ENCODE data around the gene MRPL21.

Gene MRPL21

DNA sequence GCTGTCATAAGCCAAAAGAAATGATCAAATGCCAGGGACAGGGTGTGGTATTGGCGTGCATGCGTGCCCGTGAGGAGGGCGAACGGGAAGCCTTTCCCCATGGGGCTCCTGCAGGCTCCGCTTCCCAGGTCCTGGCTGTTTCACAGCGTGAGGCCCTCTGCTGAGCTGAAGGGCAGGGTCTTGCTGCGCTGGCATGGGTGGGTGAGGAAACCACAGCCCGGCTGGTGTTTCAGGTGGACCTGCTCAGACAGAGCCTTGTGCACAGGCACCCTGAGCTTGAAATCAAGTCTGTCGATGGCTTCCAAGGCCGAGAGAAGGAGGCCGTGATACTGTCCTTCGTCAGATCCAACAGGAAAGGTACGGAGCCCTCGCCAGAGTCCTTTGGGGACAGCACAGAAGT is 31.4 kb upstream of the MRPL21 start:
- no peak for DNase-seq (ENCODE audit: low read depth)

DNA sequence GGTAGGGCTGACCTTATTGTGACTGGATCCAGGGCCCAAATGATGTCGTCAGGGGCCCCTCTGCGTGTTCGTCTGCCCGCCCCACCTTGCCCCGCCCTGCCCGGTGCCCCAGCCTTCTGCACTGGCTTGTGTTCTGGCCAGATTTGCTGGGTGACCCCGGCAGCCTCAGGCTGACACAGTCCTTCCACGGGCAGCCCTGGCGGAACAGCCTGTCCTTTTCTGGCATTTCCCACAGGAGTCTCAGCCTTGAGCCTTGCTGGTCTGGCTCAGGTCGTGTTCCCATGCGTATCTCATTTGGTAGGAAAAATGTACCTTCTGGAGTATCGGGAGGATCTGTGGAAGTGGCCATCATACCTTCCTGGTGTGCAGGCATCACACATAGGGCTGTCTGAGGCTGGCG is 31.0 kb upstream of the MRPL21 start:
- no peak for DNase-seq (ENCODE audit: low read depth)

DNA sequence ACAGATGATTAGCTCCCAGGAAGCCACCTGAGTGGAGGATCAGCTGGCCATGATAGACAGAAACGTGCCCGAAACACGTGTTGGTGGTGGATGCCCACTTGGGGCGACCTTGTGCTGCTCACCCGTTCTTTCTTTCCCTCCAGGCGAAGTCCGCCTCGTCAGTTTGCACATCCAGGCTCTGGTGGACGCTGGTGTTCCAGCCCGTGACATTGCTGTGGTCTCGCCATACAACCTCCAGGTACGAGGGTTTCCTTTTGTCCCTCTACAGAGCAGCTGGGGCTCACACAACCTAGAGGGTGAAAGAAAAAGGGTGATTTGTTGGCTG is 30.7 kb upstream of the MRPL21 start:
- DNase-seq (ENCODE audit: low read depth): no peak

DNA sequence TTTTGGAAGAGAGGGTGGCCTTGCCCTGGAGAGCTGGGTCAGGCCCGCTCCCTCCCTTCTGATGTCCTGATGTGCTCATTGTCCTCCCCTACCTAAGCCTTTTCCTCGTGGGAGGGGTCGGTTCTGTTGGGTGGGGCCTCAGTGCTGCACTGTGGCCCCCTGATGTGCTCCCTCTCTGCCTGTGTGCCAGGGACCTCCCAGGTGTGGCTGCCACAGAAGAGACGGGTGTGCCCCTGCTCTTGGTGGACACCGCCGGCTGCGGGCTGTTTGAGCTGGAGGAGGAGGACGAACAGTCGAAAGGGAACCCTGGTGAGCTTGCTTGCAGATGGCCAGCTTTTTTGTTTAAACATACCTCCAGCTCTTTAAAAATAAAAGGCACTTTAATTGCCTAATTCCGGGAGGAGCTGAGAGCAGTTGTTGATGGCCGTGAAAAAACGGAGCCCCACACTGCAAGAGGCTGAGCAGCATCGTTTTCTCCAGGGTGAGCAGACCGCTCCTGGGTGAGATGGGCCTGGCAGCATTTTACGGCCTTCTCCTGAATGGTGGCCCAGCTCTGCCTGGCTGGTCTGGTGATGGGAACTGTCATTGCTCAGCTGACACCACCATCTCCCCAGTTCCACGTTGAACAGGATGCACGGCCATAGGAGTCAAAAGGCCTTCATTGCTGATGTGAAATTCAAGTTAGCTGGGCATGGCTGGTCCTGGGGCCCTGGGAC is 30.1 kb upstream of the MRPL21 start:
- no peak for DNase-seq (ENCODE audit: low read depth)

DNA sequence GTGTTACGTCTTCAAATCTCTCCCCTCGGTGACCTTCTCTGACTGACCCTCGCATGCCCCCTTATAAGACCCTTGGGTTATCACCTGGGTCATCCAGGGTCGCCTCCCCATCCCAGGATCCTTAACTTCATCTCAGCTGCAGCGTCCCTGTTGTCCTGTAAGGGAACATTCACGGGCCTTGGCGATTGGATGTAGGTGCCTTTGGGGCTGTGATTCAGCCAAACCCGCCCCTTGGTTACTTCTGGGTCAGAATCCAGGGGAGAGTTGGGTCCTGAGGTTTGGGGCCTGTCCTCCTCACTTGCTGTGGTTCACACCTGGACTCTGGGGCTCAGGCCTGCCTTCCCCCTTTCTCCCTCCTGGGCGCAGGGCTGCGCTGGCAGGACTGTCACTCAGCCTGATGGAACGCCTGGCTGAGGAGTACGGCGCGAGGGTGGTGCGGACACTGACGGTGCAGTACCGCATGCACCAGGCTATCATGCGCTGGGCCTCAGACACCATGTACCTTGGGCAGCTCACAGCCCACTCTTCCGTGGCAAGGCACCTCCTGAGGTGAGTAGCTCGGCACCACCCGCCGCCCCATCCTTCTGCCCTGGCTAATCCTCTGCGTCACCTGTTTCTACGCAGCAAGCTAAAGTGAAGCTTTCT is 29.4 kb upstream of the MRPL21 start:
- DNase-seq (ENCODE audit: low read depth): no peak

DNA sequence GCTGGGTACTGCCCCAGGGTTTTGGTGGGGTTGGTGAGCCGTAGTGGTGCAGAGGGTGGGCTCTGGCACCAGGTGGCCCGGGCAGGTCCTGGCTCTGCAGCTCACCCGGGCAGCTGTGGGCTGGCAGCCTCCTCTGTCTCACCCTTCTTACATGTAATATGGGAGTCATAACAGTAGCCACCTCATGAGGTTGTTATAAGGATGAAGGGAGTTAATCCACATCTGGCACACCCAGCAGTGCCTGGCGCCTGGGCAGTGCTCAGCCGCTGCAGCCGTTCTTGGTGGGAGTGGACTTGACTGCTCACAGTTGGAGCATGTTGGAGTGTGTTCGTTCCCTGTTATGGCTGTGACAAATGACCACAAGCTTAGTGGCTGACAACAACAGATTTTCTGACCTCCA is 28.7 kb upstream of the MRPL21 start:
- no peak for DNase-seq (ENCODE audit: low read depth)

DNA sequence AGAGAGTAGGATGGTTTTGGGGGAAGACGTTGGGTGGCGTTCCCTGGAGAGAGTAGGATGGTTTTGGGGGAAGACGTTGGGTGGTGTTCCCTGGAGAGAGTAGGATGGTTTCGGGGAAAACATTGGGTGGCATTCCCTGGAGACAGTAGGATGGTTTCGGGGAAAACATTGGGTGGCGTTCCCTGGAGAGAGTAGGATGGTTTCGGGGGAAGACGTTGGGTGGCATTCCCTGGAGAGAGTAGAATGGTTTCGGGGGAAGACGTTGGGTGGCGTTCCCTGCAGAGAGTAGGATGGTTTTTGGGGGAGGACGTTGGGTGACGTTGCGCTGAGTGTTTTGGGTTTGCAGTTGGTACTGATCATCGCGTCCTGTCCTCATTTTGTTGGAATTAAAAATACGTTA is 28.3 kb upstream of the MRPL21 start:
- DNase-seq (ENCODE audit: low read depth): no peak

DNA sequence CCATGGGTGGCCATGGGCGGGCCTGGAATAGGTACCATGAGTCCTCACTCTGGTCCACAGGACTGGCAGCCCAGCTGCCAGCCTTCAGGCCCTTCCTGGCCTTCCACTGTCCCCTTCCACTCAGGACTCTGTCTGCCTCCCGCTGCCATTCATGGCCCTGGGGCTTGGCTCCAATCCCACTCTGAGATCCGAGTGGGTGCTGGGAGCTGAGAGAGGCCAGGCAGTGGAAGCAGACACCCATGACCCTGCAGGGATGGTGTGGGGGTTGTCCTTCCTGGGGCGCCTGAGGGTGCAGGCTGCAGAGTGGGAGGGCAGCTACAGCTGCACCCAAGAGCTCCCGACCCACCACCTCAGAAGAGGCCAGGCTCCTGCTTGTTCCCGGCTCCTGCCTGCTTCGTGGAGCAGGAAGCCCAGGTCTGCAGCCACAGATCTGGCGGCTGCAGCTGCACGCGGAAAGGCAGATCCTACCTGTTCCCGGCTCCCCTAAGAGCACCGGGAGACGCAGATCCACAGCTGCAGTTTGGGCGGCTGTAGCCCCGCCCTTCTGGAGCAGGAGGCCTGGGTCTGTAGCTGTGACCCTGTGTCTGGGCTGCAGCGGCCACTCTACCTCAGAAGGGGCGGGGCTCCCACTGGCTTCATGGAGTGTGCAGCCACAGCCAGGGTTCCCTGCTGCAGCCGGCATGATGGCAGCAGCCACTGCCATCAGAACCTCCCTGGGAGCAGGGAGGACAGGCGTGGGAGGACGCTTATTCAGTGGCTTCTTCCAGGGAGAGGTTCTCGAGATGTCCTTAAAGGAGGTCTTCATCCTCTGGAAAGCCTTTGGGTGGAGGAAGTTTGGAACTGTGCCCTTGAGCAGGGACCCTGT is 27.6 kb upstream of the MRPL21 start:
- no peak for DNase-seq (ENCODE audit: low read depth)

DNA sequence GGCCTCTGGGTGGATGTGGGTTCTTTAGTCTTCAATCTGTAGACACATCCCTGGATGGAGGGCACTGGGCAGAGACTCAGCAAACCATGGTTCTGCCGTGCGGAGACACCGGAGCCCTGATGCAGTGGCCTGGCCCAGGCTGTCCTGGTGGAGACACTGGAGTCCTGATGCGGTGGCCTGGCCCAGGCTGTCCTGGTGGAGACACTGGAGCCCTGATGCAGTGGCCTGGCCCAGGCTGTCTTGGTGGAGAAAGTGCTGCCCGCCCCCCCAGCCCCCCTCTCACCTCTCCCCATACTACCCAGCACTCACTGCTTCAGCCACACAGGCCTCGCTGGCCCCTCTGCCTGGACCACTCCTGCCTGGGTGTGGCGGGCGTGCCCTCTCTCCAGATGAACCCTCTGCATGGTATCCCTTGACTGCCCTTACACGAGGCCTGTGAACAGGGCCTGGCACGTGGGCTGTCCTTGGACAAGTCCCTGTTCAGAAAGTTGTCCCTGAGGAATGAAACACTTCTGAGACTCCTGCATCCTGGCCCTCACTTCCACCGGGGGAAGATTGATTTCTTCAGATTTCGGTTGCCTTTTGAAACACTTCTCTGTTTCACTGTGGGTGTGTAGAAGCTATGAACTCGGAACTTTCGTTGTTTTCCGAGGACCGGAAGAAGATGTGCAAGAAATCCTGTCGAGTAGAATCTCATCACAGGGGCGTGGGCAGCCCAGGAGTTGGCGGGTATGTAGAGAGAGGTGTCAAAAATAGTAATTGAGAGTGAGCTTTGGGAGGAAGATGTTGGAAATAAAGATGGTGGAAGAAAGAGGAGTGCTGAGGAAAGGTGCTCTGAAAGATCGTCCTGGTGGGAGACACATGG is 26.3 kb upstream of the MRPL21 start:
- no peak for DNase-seq (ENCODE audit: low read depth)

DNA sequence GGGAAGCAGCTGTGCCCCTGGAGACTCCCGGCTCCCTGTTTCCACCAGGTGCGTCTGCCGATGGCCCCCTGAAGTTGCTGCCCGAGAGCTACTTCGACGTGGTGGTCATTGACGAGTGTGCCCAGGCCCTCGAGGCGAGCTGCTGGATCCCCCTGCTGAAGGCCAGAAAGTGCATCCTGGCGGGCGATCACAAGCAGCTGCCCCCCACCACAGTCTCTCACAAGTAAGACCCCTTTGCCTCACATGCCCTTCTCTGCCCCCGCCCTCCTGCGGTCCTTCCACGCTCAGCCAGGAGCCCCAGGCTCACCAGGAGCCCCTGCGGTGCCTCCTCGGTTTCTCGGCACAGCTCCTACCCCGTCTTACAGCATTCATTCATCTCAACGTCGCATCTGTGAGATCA is 25.5 kb upstream of the MRPL21 start:
- no peak for DNase-seq (ENCODE audit: low read depth)

DNA sequence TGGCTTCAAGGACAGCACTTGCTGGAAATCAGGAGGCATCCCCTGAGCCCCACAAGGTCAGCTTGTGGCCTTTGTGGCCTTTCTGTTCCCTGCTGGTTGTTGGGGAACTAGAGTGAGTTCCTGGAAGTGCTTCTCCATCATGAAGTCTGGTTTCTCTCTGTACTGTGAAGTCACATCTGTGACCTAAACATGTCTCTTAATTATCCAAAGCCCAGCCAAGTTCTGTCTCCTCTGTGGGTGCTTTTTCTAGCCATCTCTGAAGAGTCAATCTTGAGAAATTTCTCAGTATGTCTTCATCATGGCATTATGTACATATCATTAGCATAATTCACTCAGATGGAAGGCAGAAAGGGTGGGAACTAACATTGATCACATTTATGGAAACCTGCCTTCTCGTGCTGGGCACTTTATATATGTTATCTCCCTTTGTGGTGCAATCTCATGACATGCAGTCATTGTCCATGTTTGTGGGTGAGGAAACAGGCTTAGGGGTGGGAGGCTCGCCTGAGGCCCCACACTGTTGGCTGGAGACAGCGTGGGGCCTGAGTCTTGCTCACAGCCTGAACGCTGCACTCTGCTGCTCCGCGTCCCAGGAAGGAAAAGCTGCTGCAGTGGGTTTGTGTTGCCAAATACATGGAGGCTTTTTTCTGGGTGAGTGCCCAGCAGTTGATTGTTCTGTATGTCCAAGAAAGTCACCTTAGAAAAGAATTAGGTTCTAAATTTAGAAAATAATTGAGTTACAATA is 24.7 kb upstream of the MRPL21 start:
- DNase-seq (ENCODE audit: low read depth): no peak

DNA sequence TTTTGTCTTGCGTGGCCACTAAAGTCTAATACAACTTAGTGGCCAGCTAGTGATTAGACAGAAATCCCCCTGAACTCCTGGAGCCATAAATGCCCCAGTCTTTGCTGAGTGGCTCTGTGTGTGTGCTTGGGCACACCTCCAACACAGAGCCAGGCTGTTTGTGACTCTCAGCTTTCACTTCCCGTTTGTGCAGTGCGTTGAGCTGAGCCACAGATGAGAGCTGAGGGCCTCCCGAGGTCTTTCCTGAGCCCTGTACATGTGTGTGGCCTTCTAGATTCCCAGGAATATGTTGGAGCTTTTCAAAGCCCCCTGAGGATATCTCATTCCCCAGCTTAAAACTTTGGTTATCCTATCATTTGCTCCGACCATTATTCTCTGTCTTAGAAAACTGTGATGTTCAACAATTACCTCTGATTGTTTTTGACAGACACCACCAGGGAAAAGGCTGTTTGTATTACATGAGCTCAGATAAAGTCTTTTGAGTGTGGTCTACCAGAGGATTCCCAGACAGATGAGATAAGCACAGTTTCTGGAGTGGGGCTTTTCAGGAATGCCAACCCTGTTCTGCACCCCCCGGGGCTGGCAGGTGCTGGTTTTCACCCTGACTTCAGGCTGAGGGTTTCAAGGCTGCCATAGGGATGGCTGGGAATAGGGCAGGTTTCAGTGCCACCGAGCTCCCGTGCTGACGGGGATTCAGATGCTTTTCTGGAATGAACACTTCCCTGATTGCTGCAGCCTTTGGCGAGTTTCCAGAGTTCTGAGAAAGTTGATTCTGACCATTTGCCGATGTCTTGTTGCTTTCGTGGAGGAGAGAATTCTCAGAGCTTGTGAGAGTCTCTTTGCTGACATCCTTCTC is 23.9 kb upstream of the MRPL21 start:
- DNase-seq (ENCODE audit: low read depth): no peak

DNA sequence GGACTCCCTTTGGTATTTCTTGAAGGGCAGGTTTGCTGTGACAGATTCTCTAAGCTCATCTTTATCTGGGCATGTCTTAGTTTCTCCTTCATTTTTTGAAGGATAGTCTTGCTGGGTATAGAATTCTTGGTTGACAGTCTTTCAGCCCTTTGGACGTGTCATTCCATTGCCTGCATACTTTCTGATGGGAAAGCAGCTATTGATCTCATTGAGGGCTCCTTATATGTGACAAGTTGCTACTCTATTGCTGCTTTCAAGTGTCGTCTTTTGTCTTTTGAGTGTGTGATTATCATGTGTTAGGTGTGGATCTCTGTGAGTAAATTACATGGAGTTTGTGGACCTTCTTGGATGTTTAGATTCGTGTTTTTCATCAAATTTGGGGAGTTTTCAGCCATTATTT is 22.0 kb upstream of the MRPL21 start:
- DNase-seq (ENCODE audit: low read depth): no peak

DNA sequence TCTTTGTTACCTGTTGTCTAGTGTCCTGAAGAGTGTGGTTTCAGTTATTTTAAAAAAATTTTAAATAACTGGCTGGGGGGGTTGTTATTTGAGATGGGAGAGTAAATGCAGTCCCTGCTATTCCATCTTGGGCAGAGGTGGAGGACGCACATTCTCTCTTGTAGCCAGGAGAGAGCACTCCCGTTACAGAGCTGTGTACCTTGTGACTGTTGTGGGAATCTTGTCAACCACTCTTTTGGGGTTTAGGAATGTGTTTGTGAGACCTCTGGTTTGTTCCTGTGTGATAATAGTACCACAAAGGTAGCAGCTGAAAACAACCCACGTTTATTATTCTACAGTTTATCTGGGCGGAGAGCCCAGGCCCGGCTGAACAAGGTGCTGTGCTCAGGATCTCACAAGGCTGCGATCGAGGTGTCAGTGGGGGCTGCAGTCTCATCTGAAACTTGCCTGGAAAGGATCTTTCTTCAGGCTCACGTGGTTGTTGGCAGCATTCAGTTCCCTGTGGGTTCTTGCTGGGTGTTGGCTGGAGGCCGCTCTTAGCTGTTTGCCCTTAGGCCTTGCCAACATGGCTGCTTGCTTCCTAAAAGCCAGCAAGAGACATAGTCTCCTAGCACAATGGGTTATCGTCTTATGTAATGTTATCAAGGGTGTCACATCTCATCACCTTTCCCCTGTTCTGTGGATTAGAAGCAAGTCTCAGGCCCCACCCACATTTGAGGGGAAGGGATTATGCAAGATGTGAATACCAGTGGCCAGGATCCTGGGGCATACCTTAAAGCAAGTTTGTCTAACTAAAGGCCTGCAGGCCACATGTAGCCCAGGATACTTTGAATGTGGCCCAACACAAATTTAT is 20.7 kb upstream of the MRPL21 start:
- DNase-seq (ENCODE audit: low read depth): no peak

DNA sequence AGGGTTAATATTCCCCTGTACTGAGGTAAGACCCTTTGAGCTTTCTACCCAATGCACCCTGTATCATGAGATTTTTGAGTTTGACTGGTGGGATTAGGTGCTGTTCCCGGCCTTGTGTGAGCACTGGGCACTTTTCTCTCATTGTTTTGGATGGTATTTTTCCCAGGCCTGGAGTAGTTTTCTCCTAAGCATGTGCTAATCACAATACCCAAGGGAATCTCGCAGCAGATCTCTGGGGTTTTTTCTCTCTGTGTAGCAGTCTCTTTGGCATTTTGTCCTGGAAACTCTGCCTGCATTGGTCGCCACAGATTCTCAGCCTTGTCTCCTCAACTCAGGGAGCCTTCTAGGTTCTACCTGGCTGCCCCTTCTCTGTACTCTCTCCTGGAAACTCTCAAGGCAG is 20.0 kb upstream of the MRPL21 start:
- DNase-seq (ENCODE audit: low read depth): no peak

DNA sequence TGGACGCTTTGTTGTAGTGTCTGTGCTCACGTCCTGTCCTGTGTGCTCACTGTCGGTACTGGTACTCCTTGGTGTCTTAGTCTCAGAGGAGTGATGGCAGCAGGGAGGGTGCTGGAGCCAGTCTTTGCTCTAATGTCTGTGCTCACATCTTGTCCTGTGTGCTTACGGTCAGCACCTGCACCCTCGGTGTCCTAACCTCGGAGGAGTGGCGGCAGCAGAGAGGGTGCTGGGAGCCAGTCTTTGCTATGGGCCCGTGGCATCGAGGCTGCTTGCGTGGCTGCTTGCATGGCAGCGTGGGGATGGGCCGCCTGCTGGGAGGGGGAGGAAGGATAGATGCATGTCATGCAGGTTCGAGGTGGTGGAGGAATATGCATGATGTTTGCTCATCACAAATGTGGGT is 12.8 kb upstream of the MRPL21 start:
- DNase-seq (ENCODE audit: low read depth): no peak

DNA sequence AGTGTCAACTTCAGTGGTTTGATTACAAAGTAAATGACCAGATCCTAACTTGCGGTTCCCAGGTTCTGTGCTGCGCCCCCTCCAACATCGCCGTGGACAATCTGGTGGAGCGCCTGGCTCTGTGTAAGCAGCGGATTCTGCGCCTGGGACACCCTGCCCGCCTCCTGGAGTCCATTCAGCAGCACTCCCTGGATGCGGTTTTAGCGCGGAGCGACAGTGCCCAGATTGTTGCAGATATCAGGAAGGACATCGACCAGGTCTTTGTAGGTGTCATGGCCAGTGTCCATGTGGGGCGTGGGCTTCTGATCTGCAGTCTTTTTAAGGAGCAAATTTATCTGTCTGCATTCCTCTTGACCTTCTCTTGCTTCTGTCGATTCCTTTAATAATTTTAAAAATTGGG is 11.1 kb upstream of the MRPL21 start:
- DNase-seq (ENCODE audit: low read depth): no peak

DNA sequence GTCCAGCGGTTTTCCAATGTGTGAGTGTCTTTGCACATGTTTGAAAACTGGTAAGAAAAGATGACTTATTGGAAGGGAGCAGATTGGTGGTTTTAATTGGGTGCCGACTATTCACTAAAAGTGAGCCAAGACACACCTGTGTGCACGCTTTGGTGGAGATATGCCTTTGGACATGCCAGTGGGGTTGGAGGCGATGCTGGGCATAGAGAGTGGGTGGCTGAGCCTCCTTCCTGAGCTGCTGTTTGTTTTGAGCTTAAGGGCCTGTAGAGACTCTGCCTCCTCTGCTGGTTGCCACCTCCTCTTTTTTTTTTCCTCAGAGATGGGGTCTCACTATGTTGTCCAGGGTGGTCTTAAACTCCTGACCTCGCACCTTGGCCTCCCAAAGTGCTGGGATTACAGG is 9.6 kb upstream of the MRPL21 start:
- no peak for DNase-seq (ENCODE audit: low read depth)

DNA sequence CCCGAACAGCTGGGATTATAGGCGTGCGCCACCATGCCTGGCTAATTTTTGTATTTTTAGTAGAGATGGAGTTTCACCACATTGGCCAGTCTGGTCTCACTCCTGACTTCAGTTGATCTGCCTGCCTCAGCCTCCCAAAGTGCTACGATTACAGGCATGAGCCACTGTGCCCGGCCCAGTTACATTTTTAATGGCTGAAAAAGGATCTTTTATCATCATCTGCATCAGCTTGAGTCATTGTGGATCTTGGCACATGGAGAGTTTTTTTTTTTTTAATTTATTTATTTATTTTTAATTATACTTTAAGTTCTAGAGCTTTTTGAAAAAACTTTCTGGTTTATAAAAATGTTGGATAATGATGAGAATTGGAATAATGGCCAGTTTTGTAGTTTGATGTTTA is 8.6 kb upstream of the MRPL21 start:
- DNase-seq (ENCODE audit: low read depth): no peak

DNA sequence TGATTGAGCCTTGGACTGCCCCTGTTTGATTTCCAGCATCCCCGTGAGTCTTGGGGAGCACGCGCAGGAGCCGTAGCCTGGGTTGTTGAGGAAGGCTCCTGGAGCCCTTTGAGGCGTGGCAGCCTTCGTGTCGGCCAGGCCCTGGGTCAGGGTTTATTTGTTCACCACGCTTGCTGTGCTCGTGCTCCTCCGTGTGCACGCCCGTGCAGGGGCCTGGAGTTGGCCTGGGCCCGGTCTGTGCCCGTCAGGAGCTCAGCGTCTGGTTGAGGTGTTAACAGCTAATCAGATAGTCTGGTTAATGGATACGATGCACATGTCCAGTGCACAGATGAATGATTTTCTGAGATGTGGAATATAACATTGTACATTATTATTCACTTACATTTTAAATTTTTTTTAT is 8.1 kb upstream of the MRPL21 start:
- no peak for DNase-seq (ENCODE audit: low read depth)

Measured in stimulated activated CD8-positive, alpha-beta memory T cell treated with anti-CD3 and anti-CD28 coated beads, Interleukin-12 subunit alpha, Interleukin-12 subunit beta, amount 100 ng/mL, for 4 hours (primary cell).